NCI-H69 (cell line): ENCODE measurements around the gene TBXAS1.
A peak's percentile ranks its signal among the peaks of the same experiment; 100 is the strongest.
"Not testable (repeated sequence)": the region's sequence is repeated elsewhere in the genome, so short reads cannot be mapped to it uniquely, and the experiment has no call there.

ENCODE experiments used
- DNase-seq: peaks from one replicate; lab custom pipeline; 2025; lab: John Stamatoyannopoulos, UW

TBXAS1 gene

DNA sequence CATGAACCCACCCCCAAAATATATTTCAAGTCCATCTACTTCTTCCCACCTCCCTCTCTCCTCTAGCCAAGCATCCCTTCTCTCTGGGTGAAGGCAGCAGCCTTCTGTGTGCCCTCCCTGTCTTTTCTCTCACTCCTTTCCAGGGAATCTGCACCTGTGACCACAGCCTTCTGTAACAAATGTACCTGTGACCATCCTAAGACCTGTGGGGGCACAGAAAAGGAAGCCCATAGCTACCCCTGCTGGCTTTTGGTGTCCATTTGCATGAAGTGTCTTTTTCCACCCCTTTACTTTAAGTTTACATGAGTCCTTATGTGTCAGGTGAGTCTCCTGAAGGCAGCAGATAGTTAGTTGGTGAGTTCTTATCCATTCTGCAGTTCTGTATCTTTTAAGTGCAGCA, 2.0 kb upstream of the TBXAS1 start:
- DNase-seq, result peak; percentile 51

DNA sequence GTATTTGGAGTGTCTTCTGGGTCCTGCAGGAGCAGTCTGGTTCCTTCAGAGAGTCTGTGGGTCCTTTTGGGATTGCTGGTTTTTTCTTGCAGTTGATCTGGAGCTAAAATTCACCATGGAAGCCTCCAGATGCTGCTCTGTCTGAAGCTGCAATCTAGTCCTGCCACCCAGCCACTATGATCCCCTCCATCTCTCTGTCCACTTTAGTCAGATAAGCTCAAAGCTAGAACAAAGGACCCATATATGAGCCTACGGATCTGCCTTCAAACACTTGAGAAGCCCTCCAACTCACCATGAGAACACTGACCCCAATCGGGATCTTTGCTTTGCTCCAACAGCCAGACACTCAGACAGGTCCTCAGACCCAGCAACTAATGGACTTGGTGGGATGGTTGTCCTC, 618 bp upstream of the TBXAS1 start:
- no peak for DNase-seq

DNA sequence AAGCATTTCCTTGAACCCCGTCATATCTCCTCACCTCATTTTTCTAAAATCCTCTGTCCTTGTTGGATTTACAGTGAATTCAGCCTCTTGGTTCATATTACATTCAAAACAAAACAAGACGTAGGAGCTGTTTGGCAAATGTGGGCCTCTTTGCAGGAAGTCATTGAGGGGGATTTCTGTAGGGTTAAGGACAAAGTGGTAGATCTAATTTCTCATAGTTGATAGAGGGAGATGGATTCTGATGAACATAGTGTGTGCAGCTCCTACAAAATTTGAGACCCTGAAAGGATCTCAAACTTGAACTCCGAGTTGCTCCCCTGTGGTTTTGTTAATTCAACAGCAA, 682 bp downstream of the TBXAS1 start:
- no peak for DNase-seq

DNA sequence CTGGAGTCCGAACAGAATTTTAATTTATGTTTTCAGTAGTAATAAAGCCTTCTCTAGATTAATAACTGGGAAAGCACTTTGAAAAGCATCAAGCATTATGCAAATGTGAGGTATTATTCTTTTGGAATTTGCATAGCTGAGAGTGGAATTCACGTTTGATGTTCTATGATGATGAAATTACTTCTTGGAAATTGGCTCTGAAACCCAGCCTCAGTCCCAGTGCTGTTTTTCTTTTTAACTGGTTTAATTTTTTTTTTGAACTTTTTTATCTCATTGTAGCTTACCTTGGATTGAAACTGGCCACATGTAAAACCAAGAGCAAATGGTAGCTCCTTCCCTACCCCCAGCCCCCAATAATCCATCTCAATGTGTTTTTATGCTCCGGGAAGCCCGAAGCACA, 1.2 kb downstream of the TBXAS1 start:
- no peak for DNase-seq

DNA sequence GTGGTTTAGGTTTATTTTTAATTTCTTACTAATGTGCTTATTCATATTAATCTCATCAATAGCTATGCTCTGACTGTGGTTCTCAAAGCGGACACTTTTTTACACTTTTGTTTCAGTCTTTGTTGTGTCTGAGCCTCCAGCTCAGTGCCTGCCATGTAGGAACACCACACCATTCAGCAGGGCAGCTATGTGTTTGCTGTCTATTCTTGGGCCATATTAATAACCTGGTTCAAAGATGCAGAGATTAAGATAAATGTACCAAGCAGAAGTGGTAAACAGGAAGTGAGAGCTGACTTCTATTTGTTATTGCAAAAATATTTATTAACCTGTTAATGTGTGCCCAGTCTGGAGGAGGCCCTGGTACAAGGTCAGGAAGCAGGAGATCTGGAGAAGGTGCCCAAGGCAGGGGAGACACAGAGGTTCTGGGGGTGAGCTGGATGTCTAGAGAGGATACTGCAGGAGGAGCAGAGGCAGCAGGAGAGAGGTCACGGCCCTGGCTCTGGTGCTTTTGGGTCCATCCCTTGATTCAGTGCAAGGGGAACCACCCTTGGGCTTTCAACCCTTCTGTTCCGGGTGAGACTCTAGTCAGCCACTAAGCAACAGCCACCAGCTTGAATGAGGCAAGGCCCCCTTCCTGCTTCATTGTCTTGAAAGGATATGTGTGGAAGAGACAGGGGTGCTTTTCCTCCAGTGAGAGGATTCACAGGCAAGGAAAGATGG, 1.9 kb downstream of the TBXAS1 start:
- no peak for DNase-seq

DNA sequence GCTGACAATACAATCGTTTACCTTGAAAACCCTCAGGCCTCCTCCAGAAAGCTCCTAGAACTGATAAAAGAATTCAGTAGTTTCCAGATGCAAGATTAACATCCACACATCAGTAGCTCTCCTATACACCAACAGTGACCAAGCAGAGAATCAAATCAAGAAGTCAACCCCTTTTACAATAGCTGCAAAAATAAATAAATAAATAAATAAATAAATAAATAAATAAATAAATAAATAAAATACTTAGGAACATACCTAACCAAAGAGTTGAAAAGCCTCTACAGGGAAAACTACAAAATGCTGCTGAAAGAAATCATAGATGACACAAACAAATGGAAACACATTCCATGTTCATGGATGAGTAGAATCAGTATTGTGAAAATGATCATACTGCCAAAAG, 6.8 kb downstream of the TBXAS1 start:
- DNase-seq, result not testable (repeated sequence)

DNA sequence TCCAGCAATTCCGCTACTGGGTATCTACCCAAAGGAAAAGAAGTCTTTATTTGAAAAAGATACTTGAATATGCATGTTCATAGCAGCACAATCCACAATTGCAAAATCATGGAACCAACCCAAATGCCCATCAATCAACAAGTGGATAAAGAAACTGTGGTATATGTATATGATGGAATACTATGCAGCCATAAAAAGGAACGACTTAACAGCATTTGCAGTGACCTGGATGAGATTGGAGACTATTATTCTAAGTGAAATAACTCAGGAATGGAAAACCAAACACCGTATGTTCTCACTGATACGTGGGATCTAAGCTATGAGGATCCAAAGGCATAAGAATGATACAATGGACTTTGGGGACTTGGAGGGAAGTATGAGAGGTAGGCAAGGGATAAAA, 8.2 kb downstream of the TBXAS1 start:
- not testable (repeated sequence) for DNase-seq

DNA sequence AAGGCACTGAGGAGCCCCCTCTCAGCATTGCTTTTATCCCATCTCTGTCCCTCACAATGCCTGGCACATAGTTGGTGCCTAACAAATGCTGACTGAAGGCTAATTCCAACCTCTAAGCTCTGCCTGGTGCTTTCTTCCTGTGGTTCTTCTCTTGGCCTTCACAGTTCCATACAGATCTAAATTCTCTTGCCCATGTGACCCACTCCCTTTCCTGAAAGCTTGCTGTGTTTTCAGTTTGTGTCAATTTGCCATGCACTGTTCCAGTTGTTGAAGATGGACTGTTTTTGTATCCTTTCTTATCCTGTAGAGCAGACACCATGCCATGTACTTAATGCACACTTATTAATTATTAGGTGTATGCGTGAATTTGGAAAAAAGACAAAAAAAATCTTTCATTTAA, 9.2 kb downstream of the TBXAS1 start:
- no peak for DNase-seq

DNA sequence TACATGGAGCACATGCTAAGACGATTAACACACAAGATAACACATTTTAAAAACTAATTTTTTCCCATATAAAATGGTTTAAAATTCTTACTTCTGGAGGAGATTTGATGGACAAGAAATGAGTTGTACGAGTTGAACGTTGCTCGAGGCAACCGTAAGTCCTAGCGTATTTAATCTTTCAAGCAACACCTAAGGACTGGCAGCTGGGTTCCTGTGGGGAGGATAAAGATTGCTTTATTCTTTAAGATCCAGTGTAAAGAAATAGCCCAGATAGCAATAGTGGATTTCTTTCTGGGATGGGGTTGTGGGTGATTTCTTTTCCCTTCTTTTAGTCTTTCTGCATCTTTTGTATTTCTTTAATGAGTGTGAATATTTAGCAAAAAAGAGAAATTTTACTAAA, 9.8 kb downstream of the TBXAS1 start:
- no peak for DNase-seq

DNA sequence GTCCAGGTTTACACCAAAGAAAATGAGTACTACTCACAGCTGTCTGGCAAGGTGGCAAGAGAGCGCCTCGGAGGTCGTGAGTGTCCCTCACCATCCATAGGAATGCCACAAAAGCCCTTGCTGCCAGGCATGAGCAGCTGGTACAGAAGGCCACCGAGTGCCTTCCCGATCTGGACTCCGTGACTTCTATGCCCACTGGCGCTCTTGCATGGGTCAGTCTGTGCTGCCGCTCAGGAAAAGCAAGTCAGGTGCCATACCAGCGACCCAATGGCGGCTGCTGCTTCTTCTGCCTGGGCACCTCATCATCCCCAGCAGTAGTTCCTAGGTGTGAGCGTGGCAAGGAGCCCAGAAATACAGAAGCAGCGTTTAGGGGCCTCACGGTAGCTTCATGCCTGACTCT, 11.7 kb downstream of the TBXAS1 start:
- DNase-seq, result no peak

DNA sequence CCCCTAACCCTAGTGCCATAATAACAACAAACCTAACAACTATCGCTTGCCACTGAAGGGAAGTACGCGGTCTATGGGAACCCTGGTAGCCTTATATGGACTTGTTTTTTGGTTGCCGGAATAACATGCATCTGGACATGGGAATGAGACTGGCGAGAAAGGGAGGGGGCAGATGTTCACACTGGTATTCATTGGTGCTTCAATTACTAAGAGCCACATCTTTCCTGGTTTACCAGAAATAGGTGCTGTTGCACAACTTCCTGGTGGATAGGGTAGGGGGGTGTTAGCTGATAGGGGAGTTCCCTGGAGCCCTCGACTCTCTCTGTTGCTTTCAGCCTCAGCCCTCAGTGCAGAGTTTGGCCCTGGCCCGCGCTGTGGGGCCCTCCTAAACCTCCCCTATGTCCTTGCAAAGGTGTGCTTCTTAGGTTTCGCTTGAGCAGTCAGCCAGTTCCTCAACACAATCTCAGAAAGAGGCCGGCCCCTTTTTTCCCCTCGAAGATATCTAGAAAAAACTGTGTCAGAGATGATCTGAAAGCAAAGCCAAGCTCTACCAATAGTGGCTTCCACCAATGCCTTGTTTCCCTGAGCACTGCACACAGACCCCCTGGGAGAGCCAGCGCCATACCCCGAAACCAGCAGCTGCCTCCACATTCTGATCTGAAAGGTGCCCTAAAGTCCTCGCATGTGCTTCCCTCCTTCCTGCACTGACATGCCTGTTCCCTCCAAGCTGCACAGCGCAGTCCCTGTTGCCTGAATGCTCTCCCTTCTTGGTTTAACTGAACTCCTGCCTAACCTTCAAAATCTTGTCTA, 13.5 kb downstream of the TBXAS1 start:
- DNase-seq, result no peak

DNA sequence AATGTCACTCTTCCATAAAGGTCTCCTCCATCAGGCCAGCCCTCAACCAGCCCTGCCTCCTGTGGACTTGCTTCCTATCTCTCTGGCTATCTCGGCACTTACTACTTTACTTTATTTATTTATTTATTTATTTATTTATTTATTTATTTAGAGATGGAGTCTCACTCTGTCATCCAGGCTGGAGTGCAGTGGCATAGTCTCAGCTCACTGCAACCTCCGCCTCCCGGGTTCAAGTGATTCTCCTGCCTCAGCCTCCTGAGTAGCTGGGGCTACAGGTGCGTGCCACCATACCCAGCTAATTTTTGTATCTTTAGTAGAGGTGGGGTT, 14.1 kb downstream of the TBXAS1 start:
- DNase-seq, result not testable (repeated sequence)

DNA sequence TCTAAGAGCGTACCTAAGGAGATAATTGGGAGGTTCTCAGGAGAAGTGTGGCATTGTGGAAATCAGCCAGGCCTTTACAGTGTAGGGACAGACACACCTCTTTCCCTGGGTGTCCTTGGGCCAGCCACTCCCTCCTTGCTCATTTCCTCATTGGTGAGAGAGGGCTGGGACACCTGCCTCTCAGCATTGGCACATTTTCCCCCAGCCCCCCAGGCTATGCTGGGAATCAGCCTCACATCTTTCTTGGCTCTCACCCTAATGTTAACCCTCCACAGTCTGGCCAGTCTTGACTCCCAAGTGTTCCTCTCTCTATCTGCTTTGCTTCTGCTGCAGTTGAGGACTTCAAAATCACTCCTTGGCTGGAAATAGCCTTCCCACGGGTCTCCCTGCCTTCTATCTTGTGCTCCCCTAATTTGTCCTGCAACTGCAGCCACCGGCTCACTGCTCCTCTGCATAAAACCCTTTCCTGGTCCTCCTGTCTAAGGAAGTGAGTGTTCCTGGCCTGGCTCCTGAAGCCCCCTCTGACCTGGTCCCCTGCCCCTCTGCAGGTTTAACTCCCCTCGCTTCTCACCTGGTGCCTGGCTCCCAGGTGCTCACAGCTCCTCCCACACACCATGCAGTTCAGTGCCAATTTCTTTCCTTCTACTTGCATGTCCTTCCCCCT, 15.8 kb downstream of the TBXAS1 start:
- peak; percentile 43 for DNase-seq

DNA sequence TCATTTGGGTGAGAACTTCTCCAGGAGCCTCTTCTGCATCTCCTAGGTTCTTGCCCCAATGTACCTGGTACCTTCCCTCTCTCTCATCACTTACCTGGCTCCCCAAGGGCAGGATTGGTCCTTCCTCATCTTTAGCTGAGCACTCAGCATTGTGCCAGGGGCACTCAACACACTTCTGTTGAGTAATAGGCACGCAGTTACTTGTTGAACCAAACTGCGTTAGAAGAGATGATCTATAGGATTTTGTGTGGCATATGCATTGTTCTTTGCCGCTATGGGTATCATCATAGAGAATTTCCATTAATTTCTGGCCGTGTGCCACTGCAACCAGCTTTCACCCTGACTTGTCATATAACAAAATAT, 16.4 kb downstream of the TBXAS1 start:
- DNase-seq, result no peak

DNA sequence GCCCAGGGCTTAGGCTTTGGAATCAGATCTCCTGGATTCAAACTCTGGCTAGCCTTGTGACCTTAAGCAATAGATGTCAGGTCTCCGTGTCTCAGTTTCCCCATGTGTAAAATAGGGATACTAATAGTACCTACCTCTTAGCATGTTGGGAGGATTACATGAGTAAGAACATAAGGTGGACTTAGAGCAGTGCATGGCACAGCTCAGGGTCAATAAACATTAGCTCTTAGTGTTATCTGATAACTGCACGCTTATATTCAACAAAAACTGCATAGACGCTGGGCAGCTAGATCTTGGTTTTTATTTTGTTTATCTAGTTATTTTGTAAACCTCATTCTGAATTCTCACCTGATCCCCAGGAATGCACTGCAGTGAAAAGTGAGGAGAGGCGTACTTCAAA, 17.2 kb downstream of the TBXAS1 start:
- DNase-seq, result no peak

DNA sequence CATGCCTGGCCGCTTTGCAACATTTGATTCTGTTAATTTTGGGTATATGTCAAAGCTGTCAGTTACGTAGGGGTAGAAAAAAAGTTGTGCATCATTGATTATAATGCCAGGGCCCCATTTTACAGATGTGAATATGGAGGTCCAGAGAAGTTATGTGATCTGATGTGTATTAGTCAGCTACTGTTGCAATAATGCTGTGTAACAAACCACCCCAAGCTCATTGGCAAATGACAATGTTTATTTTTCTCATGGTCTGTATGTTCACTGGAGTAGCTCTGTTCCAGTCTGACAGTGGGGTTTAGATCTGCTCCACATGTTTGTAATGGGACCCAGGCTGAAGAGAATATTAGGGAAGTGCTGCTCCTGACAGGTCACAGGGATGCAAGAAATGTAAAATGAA, 19.2 kb downstream of the TBXAS1 start:
- DNase-seq, result no peak

DNA sequence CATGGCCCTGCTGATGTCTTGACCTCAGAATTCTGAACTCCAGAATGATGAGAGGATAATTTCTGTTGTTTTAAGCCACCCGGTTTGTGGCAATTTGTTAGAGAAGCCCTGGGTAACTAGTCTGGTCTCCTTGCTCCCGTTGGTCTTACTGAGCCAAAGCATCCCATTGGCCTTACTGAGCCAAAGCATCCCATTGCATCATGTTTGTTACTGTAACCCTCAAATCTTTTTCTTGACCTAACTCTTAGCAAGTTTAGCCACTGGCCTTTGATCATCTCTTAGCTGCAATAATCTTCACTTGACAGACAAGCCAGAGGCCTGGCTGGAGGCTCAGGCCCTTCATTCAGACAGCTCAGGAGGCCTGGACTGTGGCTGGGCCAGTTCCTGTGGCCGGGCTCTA, 21.8 kb downstream of the TBXAS1 start:
- DNase-seq, result no peak

DNA sequence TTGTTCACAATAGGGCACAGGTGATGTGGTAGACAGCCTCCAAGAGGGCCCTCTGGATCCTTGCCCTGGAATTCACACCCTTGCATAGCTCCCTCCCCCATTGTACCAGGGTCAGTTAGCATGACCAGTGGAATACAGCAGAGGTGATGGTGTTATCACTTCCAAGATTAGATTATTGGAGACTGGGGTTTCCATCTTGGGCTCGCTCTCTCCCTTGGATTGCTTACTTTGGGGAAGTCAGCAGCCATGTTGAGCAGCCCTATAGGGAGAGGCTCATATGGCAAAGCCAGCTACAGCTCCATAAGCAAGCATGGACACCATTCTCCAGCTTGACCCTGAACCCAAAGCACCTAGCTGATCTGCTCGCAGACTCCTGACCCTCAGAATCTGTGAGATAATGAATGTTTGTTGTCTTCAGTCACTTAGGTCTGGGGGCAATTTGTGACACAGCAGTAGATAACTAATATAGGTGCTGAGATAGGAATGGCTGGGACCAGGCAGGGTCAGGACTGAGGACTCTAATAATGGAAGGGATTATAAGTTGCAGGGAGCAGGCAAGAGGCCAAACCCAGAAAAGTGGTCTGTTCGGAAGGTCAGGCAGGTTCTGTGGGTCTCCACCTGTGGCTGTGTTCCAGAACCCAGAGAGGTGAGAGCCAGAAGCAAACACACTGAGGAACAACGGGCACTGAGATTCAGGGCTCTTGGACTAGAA, 22.9 kb downstream of the TBXAS1 start:
- no peak for DNase-seq

DNA sequence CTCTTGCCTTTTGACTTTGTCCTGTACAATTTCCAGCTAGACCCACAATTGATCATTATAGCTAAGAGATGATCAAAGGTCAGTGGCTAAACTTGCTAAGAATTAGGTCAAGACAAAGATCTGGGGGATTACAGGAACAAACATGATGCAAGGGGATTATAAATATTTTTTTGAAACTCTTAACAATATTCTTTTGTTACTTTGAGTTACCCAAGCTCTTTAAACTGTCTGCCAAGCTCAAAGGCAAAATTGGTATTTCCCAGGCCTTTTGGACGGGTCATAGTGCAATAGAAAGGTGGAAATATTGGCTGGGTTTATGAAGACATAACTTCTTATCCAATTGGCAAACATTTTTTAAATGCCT, 23.4 kb downstream of the TBXAS1 start:
- no peak for DNase-seq

DNA sequence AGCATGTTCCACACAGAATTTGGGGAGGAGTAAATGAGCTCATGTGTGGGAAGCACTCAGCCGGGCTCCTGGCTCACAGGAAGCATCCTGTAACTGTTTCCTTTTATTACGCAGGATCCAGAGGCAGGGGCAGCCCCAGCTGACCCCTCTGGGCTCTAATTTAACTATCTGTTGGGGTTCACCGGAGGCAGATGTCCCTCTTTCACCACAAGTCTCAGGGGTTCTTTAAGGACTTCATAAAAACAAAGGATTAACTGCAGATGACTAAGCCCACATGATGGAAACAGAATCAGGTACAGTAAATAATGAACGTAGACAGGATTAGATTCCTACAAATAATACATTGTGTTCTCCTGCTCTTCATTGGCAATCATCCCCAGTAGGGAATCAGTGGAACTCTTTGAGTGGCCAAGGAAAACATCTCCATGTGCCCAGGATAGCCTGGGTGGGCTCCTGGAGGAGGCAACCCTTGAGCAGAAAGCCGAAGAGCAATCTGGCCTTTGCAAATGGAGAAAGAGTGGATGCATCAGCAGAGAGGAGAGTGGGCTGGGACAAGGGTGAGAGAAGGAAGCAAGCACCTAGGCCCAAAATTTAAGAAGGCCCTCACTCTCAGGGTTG, 24.6 kb downstream of the TBXAS1 start:
- no peak for DNase-seq

DNA sequence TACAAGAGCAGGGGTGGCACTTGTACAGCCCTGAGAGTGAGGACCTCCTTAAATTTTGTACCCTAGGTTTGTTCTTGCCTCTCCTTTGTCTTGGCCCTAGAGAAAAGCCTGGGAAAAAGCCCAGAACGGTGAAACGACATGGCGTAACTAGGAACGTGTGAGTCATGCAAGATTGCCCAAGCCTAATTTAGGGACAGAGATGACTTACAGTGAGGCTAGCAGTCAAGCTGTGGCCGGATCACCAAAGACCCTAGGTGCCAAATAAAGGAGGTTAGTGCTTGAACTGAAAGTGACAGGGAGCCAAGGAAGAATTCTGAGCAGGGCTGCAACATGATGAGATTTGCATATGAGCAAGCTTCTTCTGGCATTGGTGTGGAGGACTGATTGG, 25.1 kb downstream of the TBXAS1 start:
- no peak for DNase-seq

DNA sequence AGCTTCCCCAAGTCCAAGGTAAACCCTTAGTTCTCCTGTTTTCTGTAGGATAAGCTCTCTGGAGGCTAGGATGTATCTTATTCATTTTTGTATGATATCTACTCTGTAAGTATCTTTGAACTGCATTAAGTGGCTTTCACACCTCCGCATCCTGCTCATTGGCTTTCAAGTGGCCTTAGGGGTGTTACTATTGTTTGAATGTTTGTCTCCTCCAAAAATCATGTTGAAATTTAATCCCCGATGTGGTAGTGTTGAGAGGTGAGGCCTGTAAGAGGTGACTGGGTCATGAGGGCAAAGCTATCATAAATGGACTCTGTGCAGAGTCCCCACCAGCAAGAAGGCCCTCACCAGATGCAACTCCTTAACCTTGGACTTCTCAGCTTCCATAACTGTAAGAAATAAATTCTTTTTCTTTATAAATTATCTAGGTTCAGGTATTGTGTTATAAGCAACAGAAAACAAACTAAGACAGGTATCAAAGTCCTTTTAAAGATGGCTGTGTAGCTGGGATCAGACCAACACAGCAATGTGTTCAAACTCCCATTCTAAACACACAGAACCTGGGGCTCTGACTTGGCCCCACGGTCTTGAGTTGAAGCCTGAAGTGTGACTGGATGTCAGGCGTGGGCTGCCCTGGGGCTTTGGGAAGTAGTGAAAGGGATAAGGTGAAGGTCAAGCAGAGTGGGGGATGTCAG, 25.9 kb downstream of the TBXAS1 start:
- DNase-seq, result no peak
